GM23248 (cell line): ENCODE data around the gene TSHZ2. TPM values are rescaled to one million over a fixed set of nuclear protein-coding genes. Genes with fewer than 3 reads are reported as not detected.

ENCODE experiments used
- DNase-seq: peaks from one replicate; pipeline ENCODE4 v3.0.0-alpha.2; 2015
- H2AFZ ChIP-seq: fragments of 200-600 bp; sonication (generic); 2 replicates; pipeline ENCODE4 v1.6.1; 2016; ENCODE audit warnings: antibody characterized with exemption
- H3F3A ChIP-seq: fragments of 200-600 bp; sonication (generic); 2 replicates; pipeline ENCODE4 v1.6.1; 2016; ENCODE audit warnings: mild to moderate bottlenecking, antibody characterized with exemption, mixed run types; ENCODE audit not compliant: insufficient read depth
- H3K27ac ChIP-seq: fragments of 200-600 bp; sonication (generic); 2 replicates; pipeline ENCODE4 v1.5.1; 2016; ENCODE audit warnings: mild to moderate bottlenecking
- H3K27me3 ChIP-seq: fragments of 200-600 bp; sonication (generic); replicated peaks from 2 replicates; pipeline ENCODE4 v1.6.1; 2016; ENCODE audit warnings: mild to moderate bottlenecking; ENCODE audit not compliant: insufficient read depth
- H3K36me3 ChIP-seq: fragments of 200-600 bp; sonication (generic); 2 replicates; pipeline ENCODE4 v1.6.1; 2016; ENCODE audit warnings: low read depth, mild to moderate bottlenecking
- H3K4me1 ChIP-seq: fragments of 200-600 bp; sonication (generic); 2 replicates; pipeline ENCODE4 v1.6.1; 2016; ENCODE audit warnings: mild to moderate bottlenecking; ENCODE audit not compliant: insufficient read depth
- H3K4me2 ChIP-seq: fragments of 200-600 bp; sonication (generic); one replicate; pipeline ENCODE4 v1.6.1; 2016; ENCODE audit warnings: mild to moderate bottlenecking; ENCODE audit not compliant: unreplicated experiment
- H3K4me3 ChIP-seq: fragments of 200-600 bp; sonication (generic); 2 replicates; pipeline ENCODE4 v1.5.1; 2016; ENCODE audit warnings: mild to moderate bottlenecking
- H3K79me2 ChIP-seq: fragments of 200-600 bp; sonication (generic); 2 replicates; pipeline ENCODE4 v1.6.1; 2016; ENCODE audit warnings: mild to moderate bottlenecking; ENCODE audit not compliant: insufficient read depth
- H3K9ac ChIP-seq: fragments of 200-600 bp; sonication (generic); 2 replicates; pipeline ENCODE4 v1.6.1; 2016; ENCODE audit warnings: mild to moderate bottlenecking
- H3K9me2 ChIP-seq: fragments of 200-600 bp; sonication (generic); 2 replicates; pipeline ENCODE4 v1.6.1; 2016; ENCODE audit warnings: mixed run types, mild to moderate bottlenecking, moderate library complexity; ENCODE audit not compliant: insufficient read depth
- H3K9me3 ChIP-seq: fragments of 200-600 bp; sonication (generic); one replicate; pipeline ENCODE4 v1.6.1; 2017; ENCODE audit warnings: low read depth
- H4K20me1 ChIP-seq: fragments of 200-600 bp; sonication (generic); 2 replicates; pipeline ENCODE4 v1.6.0; 2016; ENCODE audit not compliant: insufficient read depth
- EZH2 ChIP-seq: fragments of 200-600 bp; sonication (generic); IDR thresholded peaks from 2 replicates; pipeline ENCODE4 v1.6.1; 2018; ENCODE audit warnings: antibody characterized with exemption, mild to moderate bottlenecking; ENCODE audit not compliant: insufficient read depth, poor library complexity, severe bottlenecking
- EZH2phosphoT487 ChIP-seq: fragments of 200-600 bp; sonication (generic); IDR thresholded peaks from 2 replicates; pipeline ENCODE4 v1.6.1; 2018; ENCODE audit warnings: antibody characterized with exemption, moderate library complexity, mild to moderate bottlenecking, low read depth; ENCODE audit not compliant: insufficient read depth
- WGBS, 2 experiments: methylation state at CpG; one replicate each; pipeline ENCODE4 v1.1.6; 2015 to 2017; ENCODE audit warnings: low lambda C conversion rate in 2 of 2, low coverage in 1 of 2; ENCODE audit errors: missing lambda C conversion rate in 2 of 2; 5-methylcytosine and 5-hydroxymethylcytosine counted together
- in situ Hi-C: fragments of 300-500 bp; cut with MboI; formaldehyde crosslinking; loops from 2 replicates; pipeline ENCODE4 v1.15.0; 2020
- polyA plus RNA-seq: library from polyadenylated mRNA; unstranded; fragments of >200 nt; fragmentation: Nextera tagmentation; extraction: Ambion mirVana; gene quantifications from 2 replicates; pipeline ENCODE4 v1.2.1, GENCODE V29; 2016
- total RNA-seq: library from RNA; depleted of rRNA; stranded (reverse); fragments of >200 nt; shearing (Covaris generic); gene quantifications from 2 replicates; pipeline ENCODE4 v1.2.3, GENCODE V29; 2014; rRNA removed

The TSHZ2 gene, protein sequence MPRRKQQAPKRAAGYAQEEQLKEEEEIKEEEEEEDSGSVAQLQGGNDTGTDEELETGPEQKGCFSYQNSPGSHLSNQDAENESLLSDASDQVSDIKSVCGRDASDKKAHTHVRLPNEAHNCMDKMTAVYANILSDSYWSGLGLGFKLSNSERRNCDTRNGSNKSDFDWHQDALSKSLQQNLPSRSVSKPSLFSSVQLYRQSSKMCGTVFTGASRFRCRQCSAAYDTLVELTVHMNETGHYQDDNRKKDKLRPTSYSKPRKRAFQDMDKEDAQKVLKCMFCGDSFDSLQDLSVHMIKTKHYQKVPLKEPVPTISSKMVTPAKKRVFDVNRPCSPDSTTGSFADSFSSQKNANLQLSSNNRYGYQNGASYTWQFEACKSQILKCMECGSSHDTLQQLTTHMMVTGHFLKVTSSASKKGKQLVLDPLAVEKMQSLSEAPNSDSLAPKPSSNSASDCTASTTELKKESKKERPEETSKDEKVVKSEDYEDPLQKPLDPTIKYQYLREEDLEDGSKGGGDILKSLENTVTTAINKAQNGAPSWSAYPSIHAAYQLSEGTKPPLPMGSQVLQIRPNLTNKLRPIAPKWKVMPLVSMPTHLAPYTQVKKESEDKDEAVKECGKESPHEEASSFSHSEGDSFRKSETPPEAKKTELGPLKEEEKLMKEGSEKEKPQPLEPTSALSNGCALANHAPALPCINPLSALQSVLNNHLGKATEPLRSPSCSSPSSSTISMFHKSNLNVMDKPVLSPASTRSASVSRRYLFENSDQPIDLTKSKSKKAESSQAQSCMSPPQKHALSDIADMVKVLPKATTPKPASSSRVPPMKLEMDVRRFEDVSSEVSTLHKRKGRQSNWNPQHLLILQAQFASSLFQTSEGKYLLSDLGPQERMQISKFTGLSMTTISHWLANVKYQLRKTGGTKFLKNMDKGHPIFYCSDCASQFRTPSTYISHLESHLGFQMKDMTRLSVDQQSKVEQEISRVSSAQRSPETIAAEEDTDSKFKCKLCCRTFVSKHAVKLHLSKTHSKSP (N-terminal part only)
- total RNA-seq = 13.4 and 18.5 TPM in 2 replicates
- 4.5 and 6.3 TPM in 2 replicates for polyA plus RNA-seq

GRCh38 chr20:52972190-52972937 lies at the start of gene TSHZ2:
Gene TSHZ2 (plus strand): TSS chr20:52972358. CDS start chr20:52973294, 936 bp downstream.
- WGBS, 2 experiments = 0 to 1% methylated on average over 31 to 40 of the region's 41 CpGs
- H2AFZ ChIP-seq = peak within 1 kb of the TSS; percentile 89
- peak within 1 kb of the TSS; percentile 47 for H3K27ac ChIP-seq
- no peaks in the 10 kb centered on the region for H3K9me2 ChIP-seq
- H3K4me2 ChIP-seq = peak within 1 kb of the TSS; percentile 87
- DNase-seq = peak; percentile 83
- TF ChIP-seq EZH2 (no peak), EZH2phosphoT487 (no peak)
- H3K36me3 ChIP-seq = no peaks in the 10 kb centered on the region
- peaks cover 22% of the 10 kb centered on the region for H3F3A ChIP-seq
- peak within 1 kb of the TSS; percentile 92 for H3K9ac ChIP-seq
- no peaks in the 10 kb centered on the region for H4K20me1 ChIP-seq
- H3K9me3 ChIP-seq = no peaks in the 10 kb centered on the region
- in situ Hi-C loops = no loop called here
- H3K79me2 ChIP-seq = peaks cover 35% of the 10 kb centered on the region
- peaks cover 12% of the 10 kb centered on the region; the same call in 1 of the 2 replicates for H3K4me1 ChIP-seq
- H3K27me3 ChIP-seq = no peaks in the 10 kb centered on the region
- H3K4me3 ChIP-seq = peak within 1 kb of the TSS; percentile 100

DNA sequence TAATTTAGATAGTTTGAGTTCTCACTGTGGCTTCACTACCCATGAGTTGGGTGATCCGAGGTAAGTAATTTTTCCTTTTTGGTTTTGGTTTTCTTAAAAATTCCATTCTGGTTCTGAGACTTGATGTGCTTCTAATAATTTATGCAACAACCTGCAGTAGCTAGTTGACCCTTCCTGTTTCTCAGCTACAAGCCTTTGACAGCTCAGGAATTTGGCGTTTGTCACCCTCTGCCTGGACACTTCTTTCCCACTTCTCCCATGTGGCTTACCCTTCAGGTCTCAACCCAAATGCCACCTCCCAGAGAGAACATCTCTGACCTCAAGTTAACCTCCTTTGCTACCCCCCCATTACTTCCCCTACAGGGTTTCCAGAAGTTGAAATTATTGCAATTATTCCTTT lies 49.7 kb upstream of the TSHZ2 start:
- H3K9me3 ChIP-seq = no peaks in the 10 kb centered on the region

GRCh38 chr20:52923123-52923937 lies 48.8 kb upstream of the TSHZ2 start:
- peak overlapping the region; percentile 73 for H3K4me2 ChIP-seq
- DNase-seq = peak; percentile 99
- H3K9me3 ChIP-seq = no peaks in the 10 kb centered on the region
- peak overlapping the region; percentile 24 for H3K9ac ChIP-seq
- H4K20me1 ChIP-seq = no peaks in the 10 kb centered on the region
- peak overlapping the region; percentile 29 for H3K4me3 ChIP-seq
- H3K4me1 ChIP-seq = peaks cover 27% of the 10 kb centered on the region
- H3F3A ChIP-seq = no peaks in the 10 kb centered on the region
- 0 out of 2 replicates have a peak overlapping the region, but pooled peaks have one; percentile 4 for H2AFZ ChIP-seq
- H3K27me3 ChIP-seq = no peaks in the 10 kb centered on the region
- 28 to 42% methylated on average over 8 of the region's 8 CpGs for WGBS, 2 experiments
- no peaks in the 10 kb centered on the region for H3K36me3 ChIP-seq
- H3K9me2 ChIP-seq = no peaks in the 10 kb centered on the region
- peak overlapping the region; percentile 64 for H3K27ac ChIP-seq
- TF ChIP-seq EZH2phosphoT487 = no peak
- H3K79me2 ChIP-seq = no peaks in the 10 kb centered on the region
- in situ Hi-C loops = no loop called here

More for the DNA sequence above, 49.7 kb upstream of the TSHZ2 start:
- Histone ChIP-seq H3K9ac (no peak overlapping the region), H3K4me1 (peaks cover 27% of the 10 kb centered on the region), H3K4me2 (no peak overlapping the region), H3K9me2 (no peaks in the 10 kb centered on the region), H4K20me1 (no peaks in the 10 kb centered on the region), H3K27ac (peak overlapping the region; percentile 64), H3F3A (no peaks in the 10 kb centered on the region), H3K36me3 (no peaks in the 10 kb centered on the region), H3K4me3 (no peak overlapping the region), H2AFZ (no peak overlapping the region), H3K79me2 (no peaks in the 10 kb centered on the region), H3K27me3 (no peaks in the 10 kb centered on the region)
- DNase-seq = no peak
- in situ Hi-C loops = no loop called here
- TF ChIP-seq EZH2 (no peak), EZH2phosphoT487 (no peak)
- WGBS, 2 experiments = 97 to 98% methylated on average over 2 of the region's 2 CpGs
